ENCODE results near the gene OR14A16.

- TF ChIP-seq GATA2 (IDR thresholded peaks at IDR 0.05; ENCODE audit: low read depth, low read length) = no peak
- no peak for TF ChIP-seq GATA3 (IDR thresholded peaks at IDR 0.05; ENCODE audit: low read depth, low read length)
Observed at GRCh38 chr1:247843411-247843810, 19.5 kb upstream of the OR14A16 start.
